Hepatocyte (in vitro differentiated cells): ENCODE measurements around the gene LRRC26. TPM values are rescaled to one million over a fixed set of nuclear protein-coding genes. Genes with fewer than 3 reads are reported as not detected.
"Not testable (repeated sequence)": the region's sequence is repeated elsewhere in the genome, so short reads cannot be mapped to it uniquely, and the experiment has no call there.

Experiments used
- DNase-seq: peaks from one replicate; pipeline ENCODE4 v3.0.0-alpha.2; 2016; ENCODE audit warnings: low spot score
- H2AFZ ChIP-seq: fragments of 200-600 bp; sonication (generic); 2 replicates; pipeline ENCODE4 v1.6.0; 2016; ENCODE audit warnings: antibody characterized with exemption, mild to moderate bottlenecking
- H3K27ac ChIP-seq: fragments of 200-600 bp; sonication (generic); 2 replicates; pipeline ENCODE4 v1.5.1; 2016; ENCODE audit warnings: mild to moderate bottlenecking
- H3K27me3 ChIP-seq: fragments of 200-600 bp; sonication (generic); 2 replicates; pipeline ENCODE4 v1.6.1; 2016
- H3K36me3 ChIP-seq: fragments of 200-600 bp; sonication (generic); replicated peaks from 2 replicates; pipeline ENCODE4 v1.5.1; 2016; ENCODE audit warnings: low read depth; ENCODE audit not compliant: insufficient read depth
- H3K4me1 ChIP-seq: fragments of 200-600 bp; sonication (generic); 2 replicates; pipeline ENCODE4 v1.5.1; 2016; ENCODE audit warnings: mild to moderate bottlenecking, moderate library complexity; ENCODE audit not compliant: insufficient read depth
- H3K4me2 ChIP-seq: fragments of 200-600 bp; sonication (generic); 2 replicates; pipeline ENCODE4 v1.6.0; 2016
- H3K4me3 ChIP-seq: fragments of 200-600 bp; sonication (generic); 2 replicates; pipeline ENCODE4 v1.5.1; 2016; ENCODE audit warnings: mild to moderate bottlenecking
- H3K79me2 ChIP-seq: fragments of 200-600 bp; sonication (generic); 2 replicates; pipeline ENCODE4 v1.6.0; 2017; ENCODE audit warnings: mild to moderate bottlenecking
- H3K9me2 ChIP-seq: fragments of 200-600 bp; sonication (generic); replicated peaks from 2 replicates; pipeline ENCODE4 v1.6.0; 2017; ENCODE audit warnings: mild to moderate bottlenecking; ENCODE audit not compliant: insufficient read depth
- H3K9me3 ChIP-seq: fragments of 200-600 bp; sonication (generic); 2 replicates; pipeline ENCODE4 v1.5.1; 2016; ENCODE audit warnings: low read depth, mild to moderate bottlenecking
- H4K20me1 ChIP-seq: fragments of 200-600 bp; sonication (generic); 2 replicates; pipeline ENCODE4 v1.6.0; 2016; ENCODE audit warnings: mild to moderate bottlenecking; ENCODE audit not compliant: insufficient read depth, poor library complexity, severe bottlenecking
- EZH2 ChIP-seq: fragments of 200-600 bp; sonication (generic); IDR thresholded peaks from 2 replicates; pipeline ENCODE4 v1.6.1; 2016; ENCODE audit warnings: antibody characterized with exemption, mild to moderate bottlenecking, borderline replicate concordance
- EZH2phosphoT487 ChIP-seq: fragments of 200-600 bp; sonication (generic); IDR thresholded peaks from one replicate; pipeline ENCODE4 v1.6.1; 2018; ENCODE audit warnings: antibody characterized with exemption, mild to moderate bottlenecking, low read depth, moderate library complexity; ENCODE audit not compliant: unreplicated experiment, severe bottlenecking
- WGBS: methylation state at CpG from one replicate; pipeline ENCODE4 v1.1.6; 2016; ENCODE audit warnings: low lambda C conversion rate; ENCODE audit errors: missing lambda C conversion rate; 5-methylcytosine and 5-hydroxymethylcytosine counted together
- polyA plus RNA-seq: library from polyadenylated mRNA; unstranded; fragments of >200 nt; fragmentation: Nextera tagmentation; extraction: Ambion mirVana; gene quantifications from 2 replicates; pipeline ENCODE4 v1.2.1, GENCODE V29; 2016
- total RNA-seq: library from RNA; depleted of rRNA; stranded (reverse); fragments of >200 nt; gene quantifications from 2 replicates; pipeline ENCODE4 v1.2.3, GENCODE V29; 2014
- TF ChIP-seq, protein P1 (sequence below): fragments of 200-600 bp; sonication (generic); IDR thresholded peaks from 2 replicates; pipeline ENCODE4 v1.5.1; 2016; ENCODE audit warnings: antibody characterized with exemption, mild to moderate bottlenecking; ENCODE audit not compliant: poor library complexity

Gene LRRC26
- total and polyA plus RNA-seq, 2 experiments from 2014 or later = 0.73 to 2.6 TPM

DNA sequence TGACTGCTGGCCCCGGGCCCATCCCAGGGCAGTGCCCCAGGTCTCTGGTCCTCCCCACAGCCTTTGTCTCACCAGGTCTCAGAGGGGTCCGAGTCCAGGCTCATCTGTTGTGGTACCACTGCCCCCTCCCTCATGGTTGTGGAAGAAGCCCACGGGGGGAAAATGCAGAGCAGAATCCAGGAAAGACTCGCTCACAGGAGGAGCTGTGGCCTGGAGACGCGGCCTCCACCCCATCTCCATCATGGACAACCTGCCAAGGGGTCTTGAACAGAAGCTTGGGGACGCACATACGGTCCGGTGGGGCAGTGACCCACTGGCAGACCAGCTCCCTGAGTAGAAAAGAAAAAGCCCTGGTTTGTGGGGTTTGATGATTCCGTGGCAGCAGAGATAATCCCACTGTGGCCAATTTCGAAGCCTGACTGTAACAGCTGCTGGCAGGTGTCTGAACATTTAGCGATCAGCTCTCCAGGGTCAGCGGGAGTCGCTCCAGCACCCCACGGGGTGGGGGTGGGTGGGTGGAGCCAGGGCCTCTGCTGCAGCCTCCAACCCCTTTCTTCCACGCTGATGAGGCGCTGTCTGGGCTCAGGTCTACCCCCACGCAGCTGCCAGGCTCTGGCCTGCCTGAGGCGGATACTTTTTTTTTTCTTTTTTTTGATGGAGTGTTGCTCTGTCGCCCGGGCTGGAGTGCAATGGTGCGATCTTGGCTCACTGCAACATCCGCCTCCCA is 32.8 kb downstream of the LRRC26 start:
- H4K20me1 ChIP-seq = no peaks in the 10 kb centered on the region
- no peak overlapping the region for H3K4me2 ChIP-seq
- H3K4me3 ChIP-seq = no peak overlapping the region
- H3K27me3 ChIP-seq = peaks cover 61% of the 10 kb centered on the region
- TF ChIP-seq, protein P1, sequence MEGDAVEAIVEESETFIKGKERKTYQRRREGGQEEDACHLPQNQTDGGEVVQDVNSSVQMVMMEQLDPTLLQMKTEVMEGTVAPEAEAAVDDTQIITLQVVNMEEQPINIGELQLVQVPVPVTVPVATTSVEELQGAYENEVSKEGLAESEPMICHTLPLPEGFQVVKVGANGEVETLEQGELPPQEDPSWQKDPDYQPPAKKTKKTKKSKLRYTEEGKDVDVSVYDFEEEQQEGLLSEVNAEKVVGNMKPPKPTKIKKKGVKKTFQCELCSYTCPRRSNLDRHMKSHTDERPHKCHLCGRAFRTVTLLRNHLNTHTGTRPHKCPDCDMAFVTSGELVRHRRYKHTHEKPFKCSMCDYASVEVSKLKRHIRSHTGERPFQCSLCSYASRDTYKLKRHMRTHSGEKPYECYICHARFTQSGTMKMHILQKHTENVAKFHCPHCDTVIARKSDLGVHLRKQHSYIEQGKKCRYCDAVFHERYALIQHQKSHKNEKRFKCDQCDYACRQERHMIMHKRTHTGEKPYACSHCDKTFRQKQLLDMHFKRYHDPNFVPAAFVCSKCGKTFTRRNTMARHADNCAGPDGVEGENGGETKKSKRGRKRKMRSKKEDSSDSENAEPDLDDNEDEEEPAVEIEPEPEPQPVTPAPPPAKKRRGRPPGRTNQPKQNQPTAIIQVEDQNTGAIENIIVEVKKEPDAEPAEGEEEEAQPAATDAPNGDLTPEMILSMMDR = no peak
- TF ChIP-seq EZH2phosphoT487 (no peak), EZH2 (no peak)
- H3K27ac ChIP-seq = no peak overlapping the region
- H3K4me1 ChIP-seq = no peaks in the 10 kb centered on the region
- no peaks in the 10 kb centered on the region for H3K9me2 ChIP-seq
- H3K9me3 ChIP-seq = no peaks in the 10 kb centered on the region
- no peaks in the 10 kb centered on the region for H3K36me3 ChIP-seq
- 87% methylated on average over 15 of the region's 23 CpGs for WGBS
- DNase-seq = no peak
- H3K79me2 ChIP-seq = no peaks in the 10 kb centered on the region
- no peak overlapping the region for H2AFZ ChIP-seq

DNA sequence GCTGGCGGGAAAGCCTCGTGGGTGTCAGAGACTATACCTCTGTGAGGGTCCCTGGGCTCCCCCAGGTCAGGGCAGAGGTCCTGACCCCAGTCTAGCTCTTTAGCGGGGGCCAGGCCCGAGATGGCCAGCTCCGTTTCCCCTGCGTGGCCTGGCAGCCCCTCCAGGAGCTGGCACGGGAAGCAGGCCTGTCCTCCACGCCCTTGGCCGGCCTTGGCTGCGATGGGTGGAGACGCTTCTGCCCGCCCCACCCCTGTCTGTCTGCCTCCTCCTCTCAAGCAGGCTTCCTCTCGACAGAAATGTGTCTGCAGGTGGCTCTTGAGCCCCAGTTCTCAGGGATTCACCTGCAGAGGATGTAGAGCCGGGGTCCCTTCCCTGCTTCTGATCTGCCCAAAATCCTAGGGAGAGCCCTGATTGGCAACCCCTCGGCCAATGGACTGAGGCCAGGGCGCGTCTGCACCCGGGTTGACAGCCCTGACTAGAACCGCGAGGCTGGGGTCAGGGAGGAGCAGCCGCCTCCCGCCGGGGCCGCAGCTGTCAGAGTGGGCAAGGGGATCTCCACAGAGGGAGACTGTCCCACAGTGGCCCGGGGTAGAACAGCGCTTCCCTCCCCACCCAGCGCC is 33.5 kb downstream of the LRRC26 start:
- TF ChIP-seq EZH2phosphoT487 = no peak
- TF ChIP-seq, protein P1 = no peak
- TF ChIP-seq EZH2 = no peak
- Histone ChIP-seq H3K9me2 (no peaks in the 10 kb centered on the region), H3K9me3 (no peaks in the 10 kb centered on the region), H3K27ac (no peak overlapping the region), H2AFZ (no peak overlapping the region), H3K4me3 (no peak overlapping the region), H3K4me2 (no peak overlapping the region), H3K27me3 (peaks cover 55% of the 10 kb centered on the region), H4K20me1 (no peaks in the 10 kb centered on the region), H3K4me1 (no peaks in the 10 kb centered on the region), H3K36me3 (no peaks in the 10 kb centered on the region), H3K79me2 (no peaks in the 10 kb centered on the region)
- DNase-seq = no peak
- WGBS = 62% methylated on average over 25 of the region's 27 CpGs

DNA sequence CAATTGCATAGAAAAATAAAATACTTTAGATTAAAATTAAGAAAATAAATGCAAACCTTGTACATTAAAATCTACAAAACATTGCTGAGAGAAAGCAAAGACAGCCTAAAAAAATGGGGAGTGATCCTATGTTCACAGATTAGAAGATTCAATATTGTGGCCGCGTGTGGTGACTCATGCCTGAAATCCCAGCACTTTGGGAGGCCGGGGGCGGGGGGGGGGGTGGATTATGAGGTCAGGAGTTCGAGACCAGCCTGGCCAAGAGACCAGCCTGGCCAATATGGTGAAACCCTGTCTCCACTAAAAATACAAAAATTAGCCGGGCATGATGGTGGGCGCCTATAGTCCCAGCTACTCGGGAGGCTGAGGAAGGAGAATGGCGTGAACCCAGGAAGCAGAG is 34.7 kb downstream of the LRRC26 start:
- not testable (repeated sequence) for H3K4me1 ChIP-seq, H3K9me2 ChIP-seq, DNase-seq, H3K79me2 ChIP-seq, H3K36me3 ChIP-seq, H4K20me1 ChIP-seq, H3K4me3 ChIP-seq, H2AFZ ChIP-seq, H3K27ac ChIP-seq, H3K4me2 ChIP-seq, H3K9me3 ChIP-seq
- WGBS = 81% methylated on average over 9 of the region's 9 CpGs
- H3K27me3 ChIP-seq = peaks cover 43% of the 10 kb centered on the region

DNA sequence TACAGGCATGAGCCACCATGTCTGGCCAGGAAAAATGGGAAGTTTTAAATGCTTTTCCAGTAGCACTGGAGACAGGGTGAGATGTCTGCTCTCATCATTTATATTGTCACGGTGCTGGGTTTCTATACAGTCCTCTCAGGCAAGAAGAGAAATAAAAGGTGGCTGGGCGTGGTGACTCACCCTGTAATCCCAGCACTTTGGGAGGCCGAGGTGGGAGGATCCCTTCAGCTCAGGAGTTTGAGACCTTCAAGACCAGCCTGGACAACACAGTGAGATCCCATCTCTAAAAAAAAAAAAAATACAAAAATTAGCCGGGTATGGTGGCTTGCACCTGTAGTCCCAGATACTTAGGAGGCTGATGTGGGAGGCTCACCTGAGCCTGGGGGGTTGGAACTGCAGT is 35.7 kb downstream of the LRRC26 start:
- no peaks in the 10 kb centered on the region for H3K36me3 ChIP-seq
- TF ChIP-seq EZH2 = no peak
- TF ChIP-seq, protein P1 = no peak
- no peak for TF ChIP-seq EZH2phosphoT487
- H3K27me3 ChIP-seq = peaks cover 34% of the 10 kb centered on the region
- H4K20me1 ChIP-seq = no peaks in the 10 kb centered on the region
- H3K4me3 ChIP-seq = no peak overlapping the region
- no peak for DNase-seq
- H3K4me2 ChIP-seq = no peak overlapping the region
- 80% methylated on average over 4 of the region's 4 CpGs for WGBS
- no peaks in the 10 kb centered on the region for H3K4me1 ChIP-seq
- H3K79me2 ChIP-seq = peaks cover 1% of the 10 kb centered on the region
- H2AFZ ChIP-seq = no peak overlapping the region
- H3K27ac ChIP-seq = no peak overlapping the region
- no peaks in the 10 kb centered on the region for H3K9me2 ChIP-seq
- no peaks in the 10 kb centered on the region for H3K9me3 ChIP-seq
